Left renal pelvis (tissue), 4 donors: ENCODE measurements around the gene HCAR2. TPM values are rescaled to one million over a fixed set of nuclear protein-coding genes. Genes with fewer than 3 reads are reported as not detected.
A peak's percentile ranks its signal among the peaks of the same experiment; 100 is the strongest.
"Not testable (repeated sequence)": the region's sequence is repeated elsewhere in the genome, so short reads cannot be mapped to it uniquely, and the experiment has no call there.

Experiments
- DNase-seq, 4 donors: peaks; one replicate each; pipeline ENCODE4 v3.0.0-alpha.2; 2013; ENCODE audit warnings: low read depth in 4 of 4, low spot score in 3 of 4
- polyA plus RNA-seq, 4 donors: library from polyadenylated mRNA; unstranded; fragments of 120-200 nt; gene quantifications; one replicate each; pipeline ENCODE4 v1.2.1, GENCODE V29; 2013; ENCODE audit not compliant: insufficient read length in 4 of 4

HCAR2 gene
- polyA plus RNA-seq: under 1 TPM; 0.19 to 0.98 (median 0.49) TPM

DNA sequence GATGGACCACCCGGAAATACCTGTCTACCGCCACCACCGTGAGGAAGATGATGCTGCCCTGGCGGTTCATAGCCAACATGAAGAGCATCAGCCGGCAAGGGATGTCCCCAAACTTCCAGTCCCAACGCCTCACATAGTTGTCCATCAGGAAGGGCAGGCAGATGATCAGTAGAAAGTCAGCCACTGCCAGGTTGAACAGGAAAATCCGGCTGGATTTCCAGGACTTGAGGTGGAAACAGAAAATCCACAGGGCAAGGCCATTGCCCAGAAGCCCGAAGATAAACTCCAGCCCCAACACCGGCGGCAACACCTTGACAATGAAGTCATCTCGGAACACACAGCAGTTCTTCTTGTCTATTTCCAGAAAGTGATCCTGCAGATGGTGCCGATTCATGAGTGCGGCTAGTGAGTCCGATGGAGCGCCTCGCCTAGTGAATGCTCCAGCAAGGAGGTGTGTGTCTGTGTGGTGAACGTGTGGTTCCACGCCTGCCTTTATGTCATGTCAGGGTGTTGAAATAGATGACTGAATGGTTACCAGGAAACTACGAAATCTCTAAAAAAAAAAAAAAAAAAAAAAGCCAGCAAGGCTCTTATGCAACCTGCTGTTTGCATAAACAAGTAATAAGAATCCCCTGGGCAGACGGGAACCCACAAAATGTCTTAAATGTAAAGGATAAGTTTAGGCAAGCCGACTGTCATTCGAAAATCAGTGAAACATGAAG lies at the start of gene HCAR2:
Gene HCAR2, minus strand, starts transcription at position 468 of the 722 bp plus-strand sequence. Its CDS starts 74 bp downstream, at position 394.
- not testable (repeated sequence) for DNase-seq

DNA sequence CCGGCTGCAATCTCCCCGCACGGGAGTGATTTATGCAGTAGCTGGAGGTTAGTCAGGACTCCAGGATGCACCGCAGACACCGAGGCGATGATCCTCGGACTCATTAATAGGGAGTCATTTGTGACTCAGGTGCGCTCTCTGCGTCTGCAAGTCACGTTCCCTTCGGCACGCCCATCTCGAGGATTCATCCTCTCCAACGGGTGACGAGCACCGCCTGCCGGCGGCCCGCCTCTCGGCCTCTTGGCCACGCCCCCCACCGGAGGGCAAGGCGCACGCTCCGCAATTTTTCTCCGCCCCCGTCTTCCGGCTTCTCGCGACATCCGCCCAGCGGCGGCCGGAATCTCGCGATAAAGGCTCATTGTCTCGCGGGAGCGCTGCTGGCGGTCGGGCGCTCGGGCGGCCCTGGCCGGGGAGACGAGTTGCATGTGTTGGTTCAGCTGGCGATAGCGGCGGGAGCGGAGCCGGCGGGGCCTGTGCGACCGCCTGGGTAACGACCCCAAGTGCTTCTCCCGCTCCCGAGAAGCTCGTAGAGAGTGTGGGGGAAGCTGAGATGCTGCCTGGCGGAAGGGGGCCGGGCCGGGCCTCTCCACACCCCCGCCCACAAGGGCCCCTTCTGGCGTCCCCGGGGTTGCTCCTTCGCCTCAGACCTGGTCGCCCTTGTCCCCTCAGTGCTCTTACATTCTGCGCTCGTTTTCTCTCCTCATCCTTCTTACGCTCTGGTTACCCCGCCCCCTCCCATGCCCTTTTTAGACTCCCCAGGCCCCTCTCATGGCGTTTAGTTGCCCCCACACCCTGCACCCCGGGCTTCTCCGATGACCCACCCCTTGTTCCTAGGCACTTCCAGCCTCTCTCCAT lies 49.5 kb upstream of the HCAR2 start, which contains the start of gene DENR:
Gene DENR, plus strand, starts transcription at position 361 of the 855 bp plus-strand sequence. CDS start 878 bp downstream, outside the sequence.
- DNase-seq: peak; percentile 92 to 94 (median 92)

DNA sequence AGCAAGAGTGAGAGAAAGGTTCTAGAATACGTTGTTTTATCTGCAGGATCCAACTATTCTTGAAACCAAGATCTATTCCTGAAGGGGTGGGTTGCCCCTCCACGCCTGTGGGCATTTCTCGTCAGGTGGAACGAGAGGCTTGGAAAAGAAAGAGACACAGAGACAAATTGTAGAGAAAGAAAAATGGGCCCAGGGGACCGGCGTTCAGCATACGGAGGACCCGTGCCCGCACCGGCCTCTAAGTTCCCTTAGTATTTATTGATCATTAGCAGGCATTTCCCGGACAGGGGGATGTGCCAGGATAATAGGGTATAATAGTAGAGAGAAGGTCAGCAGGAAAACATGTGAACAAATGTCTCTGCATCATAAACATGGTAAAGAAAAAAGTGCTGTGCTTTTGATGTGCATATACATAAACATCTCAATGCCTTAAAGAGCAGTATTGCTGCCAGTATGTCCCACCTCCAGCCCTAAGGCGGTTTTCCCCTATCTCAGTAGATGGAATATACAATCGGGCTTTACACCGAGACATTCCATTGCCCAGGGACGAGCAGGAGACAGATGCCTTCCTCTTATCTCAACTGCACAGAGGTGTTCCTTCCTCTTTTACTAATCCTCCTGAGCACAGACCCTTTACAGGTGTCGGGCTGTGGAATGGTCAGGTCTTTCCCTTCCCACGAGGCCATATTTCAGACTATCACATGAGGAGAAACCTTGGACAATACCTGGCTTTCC lies 47.8 kb upstream of the HCAR2 start:
- not testable (repeated sequence) for DNase-seq

DNA sequence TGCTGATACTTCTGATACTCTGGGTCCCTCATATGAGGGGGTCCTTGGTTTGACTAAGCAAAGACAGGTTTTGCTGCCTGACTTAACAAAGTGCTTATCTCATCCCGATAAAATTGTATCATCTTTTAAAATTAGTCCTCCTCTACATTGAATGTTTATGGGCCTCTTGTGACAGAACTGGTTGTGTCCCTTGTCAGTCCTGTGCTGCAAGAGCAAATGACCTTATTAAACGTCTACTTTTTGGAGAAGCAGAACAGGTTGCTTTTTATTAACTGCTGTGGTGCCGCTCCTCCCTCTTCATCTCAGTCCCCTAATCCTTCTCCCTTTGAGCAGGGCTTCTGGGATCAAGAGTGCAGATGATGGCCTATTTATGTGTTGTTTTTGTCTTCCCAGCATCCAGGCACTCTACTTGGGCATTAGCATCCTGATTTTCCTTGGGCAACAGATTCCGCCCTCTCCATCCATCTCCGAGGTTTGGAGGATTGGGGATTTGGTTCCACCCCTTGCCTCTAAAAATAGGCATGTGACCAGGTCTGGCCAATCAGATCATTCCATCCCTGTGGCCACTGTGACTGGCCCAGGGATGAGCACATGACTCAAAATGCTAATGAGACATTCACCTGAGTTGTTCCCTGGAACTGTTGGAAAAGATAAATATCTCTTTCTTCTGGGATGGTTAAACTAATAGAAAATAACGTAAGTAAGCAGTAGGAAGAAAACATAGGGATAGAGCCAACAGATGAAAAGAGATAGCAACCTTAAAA lies 46.6 kb upstream of the HCAR2 start:
- DNase-seq: no peak

DNA sequence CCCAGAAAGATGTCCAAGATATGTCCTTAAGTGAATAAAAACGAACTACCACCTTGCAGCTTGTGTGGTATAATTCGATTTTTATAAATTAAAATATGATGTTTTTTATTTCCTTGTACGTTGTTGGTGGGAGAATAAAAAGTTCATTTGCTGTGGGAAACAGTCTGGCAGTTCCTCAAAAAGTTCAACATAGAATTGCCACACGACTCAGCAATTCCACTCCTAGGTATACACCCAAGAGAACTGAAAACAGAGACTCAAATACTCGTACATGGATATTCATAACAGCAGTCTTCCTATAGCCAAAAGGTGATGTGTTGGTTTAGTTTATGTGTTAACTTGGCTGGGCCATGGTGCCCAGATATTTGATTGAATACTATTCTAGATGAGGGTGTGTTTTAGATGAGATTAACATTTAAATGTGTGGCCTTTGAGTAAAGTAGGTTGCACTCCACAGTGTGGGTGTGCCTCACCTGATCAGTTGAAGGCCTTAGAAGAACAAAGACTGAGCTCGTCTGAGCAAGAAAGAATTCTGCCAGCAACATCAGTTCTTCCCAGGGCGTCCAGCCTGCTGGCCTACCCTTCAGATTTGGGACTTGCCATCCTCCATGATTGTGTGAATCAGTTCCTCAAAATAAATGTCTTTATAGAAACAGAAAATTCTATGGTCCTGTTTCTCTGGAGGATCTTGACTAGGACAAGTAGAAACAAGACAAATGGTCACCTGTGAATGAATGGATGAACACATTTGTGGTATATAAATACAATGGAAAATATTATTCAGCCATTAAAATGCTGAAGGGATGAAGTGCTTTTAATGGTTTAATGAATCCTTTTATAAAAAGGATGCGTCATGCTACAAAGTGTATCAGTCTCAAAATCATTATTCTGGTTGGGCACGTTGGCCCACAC lies 44.3 kb upstream of the HCAR2 start:
- DNase-seq: no peak

DNA sequence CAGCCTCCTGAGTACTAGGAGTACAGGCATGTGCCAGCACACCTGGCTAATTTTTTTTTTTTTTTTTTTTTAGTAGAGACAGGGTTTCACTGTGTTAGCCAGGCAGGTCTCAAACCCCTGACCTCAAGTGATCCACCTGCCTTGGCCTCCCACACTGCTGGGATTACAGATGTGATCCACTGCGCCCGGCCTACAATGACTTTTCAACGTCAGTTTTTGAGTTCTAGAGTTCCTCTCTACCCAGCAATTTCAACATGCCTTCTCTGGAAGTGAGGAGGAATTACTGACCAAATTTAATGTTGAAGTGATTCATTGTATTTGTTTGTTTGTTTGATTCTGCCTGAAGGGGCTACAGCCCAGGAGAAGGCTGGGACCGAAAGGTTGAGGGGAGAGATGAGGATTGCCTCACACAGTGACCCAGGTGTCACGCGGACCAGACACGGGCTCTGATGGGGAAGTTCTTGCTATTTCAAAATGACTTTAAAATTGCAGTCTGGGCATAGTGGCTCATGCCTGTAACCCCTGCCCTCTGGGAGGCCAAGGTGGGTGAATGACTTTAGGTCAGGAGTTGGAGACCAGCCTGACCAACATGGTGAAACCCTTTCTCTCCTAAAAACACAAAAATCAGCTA lies 40.9 kb upstream of the HCAR2 start:
- no peak for DNase-seq

DNA sequence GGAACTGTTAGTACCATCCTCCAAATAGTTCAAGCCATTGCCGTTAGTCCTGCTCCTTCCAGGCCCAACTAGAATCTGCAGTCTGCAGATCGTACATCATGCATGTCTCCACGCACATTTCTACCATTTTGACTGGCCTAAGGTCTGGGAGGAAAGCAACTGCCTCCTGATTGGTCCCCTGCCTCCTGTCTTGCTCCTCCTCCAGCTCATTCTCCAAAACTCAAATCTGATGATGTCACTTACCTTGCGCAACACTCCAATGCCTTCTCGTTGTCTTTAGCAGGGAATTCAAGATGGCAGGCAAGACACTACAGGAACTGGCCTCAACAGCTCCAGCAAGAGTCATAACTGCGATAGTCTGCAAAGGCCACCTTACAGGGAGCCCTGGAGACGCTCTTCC lies 37.2 kb upstream of the HCAR2 start:
- no peak for DNase-seq

DNA sequence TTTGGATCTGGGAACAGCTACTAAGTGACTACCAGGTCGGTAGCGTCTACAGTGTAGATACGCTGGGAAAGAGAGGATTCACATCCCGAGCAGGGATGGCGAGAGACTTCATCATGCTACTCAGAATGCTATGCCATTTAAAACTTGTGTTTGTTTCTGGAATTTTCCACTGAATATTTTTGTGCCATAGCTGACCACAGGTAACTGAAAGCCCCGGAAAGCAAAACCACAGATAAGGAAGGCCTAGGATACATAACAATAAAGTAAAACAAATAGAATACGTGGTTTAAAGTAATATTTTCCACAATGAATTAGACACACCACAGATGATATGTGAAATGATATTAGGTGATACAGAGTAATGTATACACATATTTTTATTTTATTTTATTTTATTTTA lies 35.4 kb upstream of the HCAR2 start:
- DNase-seq: no peak

DNA sequence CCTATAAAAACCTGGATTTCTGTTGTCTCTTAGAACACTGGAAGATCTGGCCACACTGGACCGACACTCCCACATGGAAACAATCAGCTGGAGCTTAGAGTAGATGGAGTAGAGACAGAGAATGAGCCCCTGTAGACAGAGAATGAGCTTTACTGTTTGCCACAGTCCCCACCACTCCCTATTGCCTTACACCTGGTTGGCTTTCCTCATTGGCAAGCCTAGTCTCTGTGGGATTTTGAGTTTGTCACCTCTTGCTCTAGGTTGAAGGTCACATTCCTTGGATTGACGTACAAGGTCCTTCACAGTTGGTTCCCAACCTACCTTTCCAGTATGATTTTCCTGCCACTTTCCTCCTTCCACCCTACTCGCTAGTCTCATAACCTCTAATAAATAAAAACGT lies 29.5 kb upstream of the HCAR2 start:
- no peak for DNase-seq

DNA sequence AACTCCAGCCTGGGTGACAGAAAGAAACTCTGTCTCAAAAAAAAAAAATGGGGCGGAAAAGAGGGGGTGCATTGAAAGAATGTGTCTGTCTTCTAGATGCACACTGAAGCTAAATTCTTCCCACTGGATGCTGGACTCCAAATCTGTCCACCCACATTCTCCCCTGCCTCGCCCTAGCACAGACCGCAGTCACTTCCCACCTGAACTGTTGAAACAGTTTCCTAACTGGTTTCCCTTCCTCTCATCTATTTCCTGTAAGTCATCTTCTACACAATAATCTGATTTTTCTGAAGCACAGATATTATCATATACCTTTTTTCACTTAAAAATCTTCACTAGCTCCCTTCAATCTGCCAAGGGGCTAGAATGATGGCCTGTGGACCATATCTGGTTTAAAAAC lies 29.0 kb upstream of the HCAR2 start:
- DNase-seq: no peak

DNA sequence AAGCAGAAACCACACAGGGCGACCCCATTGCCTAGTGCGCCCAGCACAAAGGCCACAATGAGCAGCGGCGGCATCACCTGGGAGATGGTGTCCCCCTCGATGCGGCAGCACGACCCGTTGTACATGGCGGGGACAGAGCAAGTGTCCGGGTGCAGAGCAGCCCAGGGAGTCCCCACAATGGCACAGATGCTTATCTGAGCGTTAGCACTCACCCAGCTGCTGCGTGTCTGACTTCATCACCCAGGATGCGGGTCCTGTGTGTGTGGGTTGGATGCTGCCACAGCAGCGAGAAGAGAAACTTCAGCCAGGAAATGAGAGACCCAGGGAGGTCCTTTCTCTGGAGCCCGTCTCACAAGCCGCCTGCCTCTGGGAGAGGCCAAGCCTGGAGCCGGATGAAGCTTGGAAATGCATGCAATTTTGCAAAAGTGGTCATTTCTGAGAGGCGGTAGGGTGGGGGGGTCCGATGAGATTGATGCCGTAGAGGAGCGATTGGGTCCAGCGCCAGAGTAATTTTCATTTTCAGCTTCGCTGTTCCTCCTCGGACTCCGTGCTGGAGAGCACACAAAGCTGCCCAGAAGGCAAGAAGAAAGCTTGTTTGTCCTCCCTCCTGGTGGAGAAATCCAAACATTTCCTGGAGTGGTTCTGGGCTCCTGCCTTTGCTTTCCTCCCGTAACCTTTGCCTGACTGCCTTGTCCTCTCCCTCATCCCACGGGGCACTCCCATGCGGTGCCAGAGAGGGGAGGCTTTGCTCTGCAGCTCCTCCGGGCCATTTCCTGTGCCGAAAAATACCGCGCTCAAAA lies 27.3 kb upstream of the HCAR2 start, which contains the start of gene HCAR1:
Gene HCAR1, minus strand, starts transcription at position 630 of the 800 bp plus-strand sequence. Its CDS starts 505 bp downstream, at position 125.
- no peak for DNase-seq

DNA sequence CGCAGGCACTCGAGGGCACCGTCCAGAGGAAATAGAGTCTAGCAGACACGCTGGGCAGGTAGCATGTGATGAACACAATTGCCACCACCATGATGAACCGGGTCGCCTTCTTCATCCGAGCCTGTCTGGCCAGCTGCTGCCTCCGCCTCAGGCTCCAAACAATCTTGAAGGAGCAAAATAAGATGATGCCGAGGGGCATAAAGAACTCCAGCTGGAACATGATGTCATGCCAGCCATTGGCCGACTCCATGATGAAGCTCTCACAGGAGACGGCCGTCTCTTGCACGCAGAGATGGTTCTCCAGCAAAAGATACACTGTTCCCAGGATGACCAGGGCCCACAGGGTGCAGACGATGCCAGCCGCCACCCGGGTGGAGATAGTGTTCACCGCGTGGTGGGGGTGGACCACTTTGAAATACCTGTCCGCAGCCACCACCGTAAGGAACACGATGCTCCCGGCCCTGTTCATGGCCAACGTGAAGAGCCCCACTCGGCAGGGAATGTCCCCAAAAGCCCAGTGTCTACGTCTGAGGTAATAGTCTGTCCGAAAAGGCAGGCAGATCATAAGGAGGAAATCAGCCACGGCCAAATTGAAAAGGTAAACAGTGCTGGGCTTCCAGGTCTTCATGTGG lies 26.5 kb upstream of the HCAR2 start:
- no peak for DNase-seq

DNA sequence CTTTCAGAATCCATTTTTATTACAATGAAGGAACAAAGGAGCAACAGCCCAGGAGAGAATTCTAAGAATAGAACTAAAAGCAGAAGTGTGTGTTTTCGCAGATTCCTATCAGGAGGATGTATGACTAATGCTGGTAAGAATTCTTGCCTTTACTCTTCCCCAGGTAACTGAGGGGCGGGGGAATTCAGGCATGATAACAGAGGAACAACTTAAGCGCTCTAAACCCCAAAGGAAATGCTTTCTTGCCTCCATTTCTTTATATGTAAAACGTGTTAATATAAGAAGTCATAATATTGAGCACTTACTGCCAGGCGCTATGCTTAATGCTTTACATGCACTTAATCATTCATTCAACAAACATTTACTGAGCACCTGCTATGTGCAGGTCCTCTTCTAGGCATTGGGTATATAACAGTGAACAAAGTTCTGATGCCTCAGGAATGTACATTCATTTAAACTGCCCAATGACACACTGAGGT lies 23.0 kb upstream of the HCAR2 start:
- DNase-seq: no peak

DNA sequence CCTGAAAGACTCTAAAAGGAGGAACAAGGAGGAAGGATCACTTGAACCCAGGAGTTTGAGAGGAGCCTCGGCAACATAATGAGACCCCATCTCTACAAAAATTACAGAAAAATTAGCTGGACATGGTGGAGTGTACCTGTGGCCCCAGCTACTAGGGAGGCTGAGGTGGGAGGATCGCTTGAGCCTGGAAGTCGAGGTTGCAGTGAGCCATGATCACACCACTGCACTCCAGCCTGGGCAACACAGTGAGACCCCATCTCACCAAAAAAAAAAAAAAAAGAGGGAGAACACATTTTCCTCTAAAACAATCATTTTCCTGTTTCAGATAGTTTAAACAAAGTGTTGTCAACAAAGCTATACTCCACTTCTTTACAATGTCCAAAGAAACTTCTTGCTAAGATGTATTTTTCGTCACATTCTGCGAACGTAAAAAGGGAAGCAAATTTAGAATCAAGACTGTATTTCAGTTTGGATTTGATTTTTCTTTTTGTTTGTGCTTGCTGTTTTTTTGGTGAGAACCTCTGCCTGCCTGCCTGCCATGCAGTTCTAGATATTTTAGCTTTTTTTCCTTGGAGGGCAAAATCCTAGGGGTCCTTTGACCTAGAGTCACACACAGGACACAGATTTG lies 22.4 kb upstream of the HCAR2 start:
- no peak for DNase-seq

DNA sequence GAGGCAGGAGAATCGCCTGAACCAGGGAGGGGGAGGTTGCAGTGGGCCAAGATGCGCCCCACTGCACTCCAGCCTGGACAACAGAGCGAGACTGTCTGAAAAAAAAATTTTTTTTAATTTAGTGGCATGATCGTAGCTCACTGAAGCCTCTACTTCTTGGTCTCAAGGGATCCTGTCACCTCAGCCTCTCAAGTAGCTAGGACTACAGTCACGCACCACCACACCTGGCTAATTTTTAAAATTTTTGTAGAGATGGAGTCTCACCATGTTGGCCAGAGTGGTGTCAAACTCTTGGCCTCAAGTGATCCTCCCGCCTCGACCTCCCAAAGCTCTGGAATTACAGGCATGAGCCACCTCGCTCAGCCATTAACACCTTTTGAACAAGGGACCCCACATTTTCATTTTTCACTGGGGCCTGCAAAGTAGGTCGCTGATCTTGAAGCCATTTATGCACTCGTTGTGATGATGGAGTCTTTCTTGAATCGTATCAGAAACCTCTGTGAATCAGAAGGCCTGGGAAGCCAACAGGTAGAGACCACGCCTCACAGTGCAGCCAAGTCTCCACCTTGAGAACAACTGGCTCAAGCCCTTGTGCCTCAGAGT lies 21.6 kb upstream of the HCAR2 start:
- DNase-seq: no peak

DNA sequence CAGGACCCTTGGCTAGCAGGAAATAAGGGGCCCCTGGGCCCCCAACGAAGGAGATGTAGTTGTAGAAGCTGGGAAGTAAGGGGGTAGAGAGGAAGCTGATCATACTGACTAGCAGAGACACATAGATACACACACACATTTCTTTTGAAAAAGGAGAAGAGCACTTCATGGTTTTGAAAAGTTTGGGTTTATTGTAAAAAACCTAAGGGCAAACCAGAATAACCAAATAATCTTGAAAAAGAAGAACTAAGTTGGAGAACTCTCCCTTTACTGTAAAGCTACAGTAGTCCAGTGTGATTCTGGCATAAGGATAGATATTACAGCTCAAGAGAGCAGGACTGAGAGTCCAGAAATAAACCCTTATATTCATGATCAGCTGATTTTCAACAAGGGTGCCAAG lies 19.2 kb upstream of the HCAR2 start:
- no peak for DNase-seq
